ENCODE data around the gene ROR1. TPM values are rescaled to one million over a fixed set of nuclear protein-coding genes. Genes with fewer than 3 reads are reported as not detected.

ROR1 gene
- total and polyA plus RNA-seq, 2 of the 4 experiments (the other 2 are of a cell fraction), result 4.4 to 10.0 TPM

DNA sequence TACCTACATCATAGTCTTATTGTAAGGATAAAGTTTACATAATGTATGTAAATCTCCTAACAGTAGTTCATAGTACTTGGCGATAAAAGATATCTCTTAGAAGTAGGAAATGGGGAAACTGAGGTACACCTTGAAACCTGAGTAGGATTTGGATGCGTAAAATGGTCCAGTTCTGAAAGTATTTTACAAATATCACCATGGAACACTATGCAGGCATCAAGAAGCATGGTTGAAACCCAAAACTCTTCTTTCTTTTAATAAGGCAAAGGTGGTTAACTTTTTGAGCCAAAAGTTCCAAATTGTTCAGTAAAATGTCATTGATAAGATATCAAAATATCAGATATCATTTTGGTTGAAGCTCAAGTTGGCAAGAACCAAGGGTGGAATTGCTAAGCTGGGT is 46.0 kb downstream of the ROR1 start:
- Histone ChIP-seq H4K20me1 (ENCODE audit: insufficient read depth, low read length) (0 out of 2 replicates have a peak, but pooled peaks cover 4% of the 10 kb centered on the region), H3K79me1 (ENCODE audit: low read depth in 1 of 2, low read length in 2 of 2) (peaks cover 14% of the 10 kb centered on the region in 2 experiments; a peak in 3 of 4 replicates), H3K18ac (ENCODE audit: low read depth, low read length) (no peak overlapping the region), H3K9ac (ENCODE audit: low read depth, low read length) (no peak overlapping the region), H3K9me1 (ENCODE audit: insufficient read depth, low read length) (no peaks in the 10 kb centered on the region), H3K4me1 (ENCODE audit: control insufficient read depth, insufficient read depth, low read length) (peaks cover 12% of the 10 kb centered on the region; the same call in 1 of the 2 replicates), H3K27ac (ENCODE audit: insufficient read depth, low read length) (no peak overlapping the region), H4K8ac (ENCODE audit: low read depth in 2 of 2, low read length in 2 of 2) (no peak overlapping the region), H3K4me3 (ENCODE audit: insufficient read depth, low read depth, low read length) (no peak overlapping the region), H4K91ac (ENCODE audit: insufficient read depth, low read depth, low read length) (no peak overlapping the region), H2BK5ac (ENCODE audit: low read depth, low read length, poor library complexity, severe bottlenecking) (no peak overlapping the region), H3K27me3 (ENCODE audit: control insufficient read depth, insufficient read depth, low read length) (no peaks in the 10 kb centered on the region; the same call in 1 of the 2 replicates), H2AK9ac (replicated peaks; ENCODE audit: low read depth, low read length, poor library complexity) (no peak overlapping the region), H3K9me3 (ENCODE audit: control insufficient read depth, insufficient read depth, low read length) (no peaks in the 10 kb centered on the region), H3K4ac (ENCODE audit: low read depth, low read length) (no peak overlapping the region), H2BK120ac (ENCODE audit: low read depth, low read length) (no peak overlapping the region), H2BK20ac (ENCODE audit: low read depth, low read length) (no peak overlapping the region), H3K4me2 (ENCODE audit: low read depth, low read length) (no peak overlapping the region), H4K5ac (ENCODE audit: low read depth, low read length) (no peak overlapping the region), H3K36me3 (ENCODE audit: control insufficient read depth, insufficient read depth, low read length) (no peaks in the 10 kb centered on the region), H3K23ac (ENCODE audit: low read depth, low read length) (no peak overlapping the region), H3K14ac (replicated peaks; ENCODE audit: low read depth, low read length) (no peak overlapping the region), H3K56ac (ENCODE audit: extremely low read depth, insufficient read depth, low read length) (no peak overlapping the region), H2AFZ (replicated peaks; ENCODE audit: low read length, poor library complexity) (no peak overlapping the region), H2AK5ac (ENCODE audit: low read depth, low read length) (no peak overlapping the region), H2BK15ac (ENCODE audit: low read depth, low read length) (no peak overlapping the region)
- WGBS, 2 experiments (ENCODE audit: extremely low coverage in 2 of 2, insufficient read length in 1 of 2), result no CpG with 5 or more reads among the region's 2 CpGs
- TF ChIP-seq ELK1 (IDR thresholded peaks at IDR 0.05; ENCODE audit: borderline replicate concordance, low read depth, low read length) (no peak), POLR2A (IDR thresholded peaks at IDR 0.05; ENCODE audit: low read depth, low read length) (no peak), RFX5 (IDR thresholded peaks at IDR 0.05; ENCODE audit: low read depth, low read length) (no peak), CEBPB (IDR thresholded peaks at IDR 0.05; ENCODE audit: low read depth, low read length) (no peak)
- dilution Hi-C loops (cut with HindIII; ENCODE audit: low sequenced_read_pairs, unreplicated experiment), result no loop called here
- BruUV-seq (replicated peaks), result no TSS peak
- in situ Hi-C loops (cut with MboI; ENCODE audit: low sequenced_read_pairs), result loop anchor here (10.0 kb wide), 1 partner anchor 65 kb away; no protein-coding TSS in a partner anchor
- POLR2A ChIA-PET (ENCODE audit: unreplicated experiment), result no interaction called here
- CTCF ChIA-PET, result interaction anchor here (0.5 kb wide), 1 partner anchor 19 kb away, joined by 9 read pairs; no protein-coding TSS in a partner anchor
- no peak for ATAC-seq (ENCODE audit: low read depth)
- intact Hi-C loops (cut with micrococcal nuclease), result loop anchor here (5.0 kb wide), 1 partner anchor 93 kb away; no protein-coding TSS in a partner anchor
- no peak for DNase-seq
